Erythroblast (primary cell): ENCODE results near the gene SMIM17.

ENCODE experiments used
- GATA1 ChIP-seq: IDR thresholded peaks from 2 replicates; pipeline ENCODE4 v1.6.1; 2011; ENCODE audit warnings: low read depth, mild to moderate bottlenecking, control low read depth, low read length, moderate library complexity
- POLR2A ChIP-seq: IDR thresholded peaks from 2 replicates; pipeline ENCODE4 v1.6.1; 2011; ENCODE audit warnings: mild to moderate bottlenecking, low read length

DNA sequence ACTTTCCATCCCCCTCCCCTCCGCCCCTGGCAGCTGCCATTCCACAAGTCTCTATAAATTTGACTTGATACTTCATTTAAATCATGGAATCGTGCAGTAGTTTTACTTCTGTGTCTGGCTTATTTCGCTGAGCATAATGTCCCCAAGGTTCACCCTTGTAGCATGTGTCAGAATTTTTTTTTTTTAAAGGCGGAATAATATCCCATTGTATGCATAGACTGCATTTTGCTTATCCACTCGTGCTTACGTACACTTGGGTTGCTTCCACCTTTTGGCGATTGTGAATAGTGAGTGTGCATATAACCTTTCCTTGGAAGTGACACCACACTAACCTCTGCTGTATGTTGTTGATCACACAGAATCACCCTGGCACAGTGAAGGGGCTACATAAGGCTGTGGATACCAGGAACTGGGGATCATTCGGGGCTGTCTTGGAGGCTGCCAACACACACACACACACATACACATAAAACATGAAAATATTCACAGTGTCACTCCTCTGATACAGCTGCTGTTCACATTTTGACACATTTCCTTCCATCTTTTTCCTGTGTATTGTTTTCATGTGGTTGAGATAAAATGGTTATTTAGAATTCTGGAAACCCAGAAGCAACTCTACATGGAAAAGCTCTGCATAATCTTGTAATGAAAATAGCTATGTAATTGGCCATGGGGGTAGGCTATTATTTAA, 34.5 kb upstream of the SMIM17 start:
- TF ChIP-seq POLR2A = no peak
- TF ChIP-seq GATA1 = no peak
